Activated CD4-positive, alpha-beta T cell treated with anti-CD3 and anti-CD28 coated beads for 36 hours (primary cell): ENCODE measurements around the gene CHN1. TPM values are rescaled to one million over a fixed set of nuclear protein-coding genes. Genes with fewer than 3 reads are reported as not detected.

ENCODE experiments used
- ATAC-seq: fragments of 200-7000 bp; cut with Tn5 transposase; one replicate; pipeline ENCODE4 v1.10.0; 2021; ENCODE audit warnings: mild to moderate bottlenecking, moderate library complexity
- CTCF ChIA-PET: fragments of 350-600 bp; sonication (Branson Sonifier 250); formaldehyde crosslinking; loops from one replicate; lab custom pipeline; 2021; ENCODE audit warnings: antibody characterized with exemption; lab: Charles Lee
- POLR2A ChIA-PET: fragments of 350-600 bp; sonication (Branson Sonifier 250); formaldehyde crosslinking; loops from one replicate; lab custom pipeline; 2021; ENCODE audit warnings: antibody characterized with exemption, inconsistent platforms; lab: Charles Lee
- DNase-seq: peaks from one replicate; pipeline ENCODE4 v3.0.0-alpha.2; 2020
- H3K27ac Mint-ChIP-seq: one replicate; pipeline ENCODE4 v1.8.0; 2021; ENCODE audit warnings: mixed read lengths
- H3K27me3 Mint-ChIP-seq: one replicate; pipeline ENCODE4 v1.8.0; 2021; ENCODE audit warnings: mixed read lengths
- H3K36me3 Mint-ChIP-seq: one replicate; pipeline ENCODE4 v1.8.0; 2021; ENCODE audit warnings: low read depth, mixed read lengths
- H3K4me1 Mint-ChIP-seq: one replicate; pipeline ENCODE4 v1.8.0; 2021; ENCODE audit warnings: mixed read lengths
- H3K4me3 Mint-ChIP-seq: one replicate; pipeline ENCODE4 v1.8.0; 2021; ENCODE audit warnings: mild to moderate bottlenecking, moderate library complexity, mixed read lengths
- H3K9me3 Mint-ChIP-seq: one replicate; pipeline ENCODE4 v1.8.0; 2021; ENCODE audit warnings: low read depth, mixed read lengths
- intact Hi-C, 2 experiments: fragments of 100-400 bp; cut with DNase I in 1 of 2; cut with micrococcal nuclease in 1 of 2; formaldehyde crosslinking; loops; one replicate each; pipeline versions ENCODE4 v1.14.2 to v1.15.1; 2022 to 2024; cut with DNase I, micrococcal nuclease
- total RNA-seq, 2 experiments: library from RNA; stranded (reverse); gene quantifications; one replicate each; pipeline ENCODE4 v1.2.3, GENCODE V29; 2021

CHN1 gene, protein sequence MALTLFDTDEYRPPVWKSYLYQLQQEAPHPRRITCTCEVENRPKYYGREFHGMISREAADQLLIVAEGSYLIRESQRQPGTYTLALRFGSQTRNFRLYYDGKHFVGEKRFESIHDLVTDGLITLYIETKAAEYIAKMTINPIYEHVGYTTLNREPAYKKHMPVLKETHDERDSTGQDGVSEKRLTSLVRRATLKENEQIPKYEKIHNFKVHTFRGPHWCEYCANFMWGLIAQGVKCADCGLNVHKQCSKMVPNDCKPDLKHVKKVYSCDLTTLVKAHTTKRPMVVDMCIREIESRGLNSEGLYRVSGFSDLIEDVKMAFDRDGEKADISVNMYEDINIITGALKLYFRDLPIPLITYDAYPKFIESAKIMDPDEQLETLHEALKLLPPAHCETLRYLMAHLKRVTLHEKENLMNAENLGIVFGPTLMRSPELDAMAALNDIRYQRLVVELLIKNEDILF
- 1 to 10 TPM; 3.8 TPM for total RNA-seq

DNA sequence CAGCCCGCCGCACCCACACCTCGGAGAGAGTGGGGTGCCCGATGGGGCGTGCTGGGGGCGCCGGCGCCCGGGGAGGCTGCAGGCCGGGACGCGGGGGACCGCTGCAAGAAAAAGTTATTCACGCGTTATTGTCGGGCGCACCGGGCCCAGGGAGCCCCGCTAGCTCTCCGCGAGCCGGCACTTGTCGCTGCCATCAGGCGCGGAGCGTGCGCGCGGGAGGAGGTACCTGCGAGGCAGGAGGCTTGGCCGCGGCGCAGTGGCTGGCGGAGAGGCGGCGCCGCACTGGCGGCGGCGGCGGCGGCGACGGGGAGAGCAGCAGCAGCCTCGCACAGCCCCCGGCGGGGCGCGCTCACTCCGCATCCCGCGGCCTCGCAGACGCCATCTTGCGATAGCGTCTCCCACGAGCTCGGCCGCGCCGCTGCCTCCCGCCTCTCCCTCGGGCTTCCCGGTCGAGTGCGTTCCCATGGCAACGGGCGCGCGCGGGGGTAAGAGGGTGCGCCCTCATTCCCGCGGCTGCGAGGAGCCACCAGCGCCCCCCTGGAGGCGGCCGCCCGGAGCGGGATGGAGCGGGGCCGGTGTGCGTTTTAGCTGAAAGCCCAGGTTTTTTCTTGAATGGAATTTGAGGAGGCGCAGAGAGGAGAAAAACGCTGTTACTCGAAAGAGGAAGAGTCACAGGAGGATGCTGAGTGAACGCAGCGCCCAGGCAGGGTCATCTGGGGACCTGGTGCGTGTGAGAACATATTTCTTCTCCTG, at the start of gene CHN1:
TSS of gene CHN1 (minus strand) at position 402 of the 753 bp plus-strand sequence. CDS start 469 bp downstream, outside the sequence.
- ATAC-seq = peak; percentile 96
- H3K27me3 Mint-ChIP-seq = peaks cover 46% of the 10 kb centered on the region
- ChIA-PET POLR2A (interaction anchor here (1.3 kb wide), 1 partner anchor 12 kb away, joined by 3 read pairs; no protein-coding TSS in a partner anchor), CTCF (interaction anchor here (0.6 to 1.9 kb wide), 15 partner anchors 8 to 602 kb away, joined by 3 to 11 read pairs (median 3); no protein-coding TSS in a partner anchor)
- H3K9me3 Mint-ChIP-seq = no peaks in the 10 kb centered on the region
- DNase-seq = peak; percentile 81
- intact Hi-C loops = loop anchor here in 1 of 2 experiments (1.0 to 5.0 kb wide), 2 partner anchors 233 to 256 kb away; no protein-coding TSS in a partner anchor
- no peak within 1 kb of the TSS for H3K27ac Mint-ChIP-seq
- peak within 1 kb of the TSS; percentile 77 for H3K4me3 Mint-ChIP-seq
- peaks cover 4% of the 10 kb centered on the region for H3K4me1 Mint-ChIP-seq
- H3K36me3 Mint-ChIP-seq = no peaks in the 10 kb centered on the region

DNA sequence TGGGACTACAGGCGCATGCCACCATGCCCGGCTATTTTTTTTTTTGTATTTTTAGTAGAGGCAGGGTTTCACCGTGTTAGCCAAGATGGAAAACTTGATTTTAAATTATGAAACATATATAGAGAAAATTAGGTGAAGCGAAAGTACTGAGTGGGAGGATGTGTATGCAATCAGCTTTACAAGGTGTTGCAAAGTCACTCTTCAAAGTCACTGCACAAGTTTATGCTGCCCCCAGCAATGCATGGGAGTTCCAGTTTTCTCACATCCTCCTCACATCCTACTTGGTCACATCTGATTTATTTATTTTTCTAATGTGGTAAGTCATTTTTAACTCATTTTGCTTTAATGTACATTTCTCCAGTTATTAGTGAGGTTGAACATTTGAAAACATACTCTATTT, 49.2 kb upstream of the CHN1 start:
- POLR2A ChIA-PET = no interaction called here

DNA sequence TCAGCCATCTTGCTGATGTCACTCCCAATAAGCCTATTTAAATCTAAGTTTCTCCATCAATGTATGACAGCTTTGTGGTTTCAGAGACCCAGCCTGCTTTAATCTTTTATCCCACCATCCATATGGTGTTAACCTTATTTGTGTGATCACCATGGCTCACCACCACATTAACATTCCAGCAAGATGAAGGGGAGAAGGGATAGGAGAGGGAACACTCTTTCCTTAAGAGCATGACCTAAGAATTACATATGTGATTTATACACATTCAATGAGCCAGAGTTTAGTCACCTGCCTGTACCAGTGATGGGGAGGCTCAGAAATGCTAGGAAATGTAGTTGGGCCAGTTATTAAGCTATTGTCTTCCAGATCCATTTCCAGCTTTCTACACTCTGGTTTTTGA, 44.5 kb upstream of the CHN1 start:
- CTCF ChIA-PET = interaction anchor here (0.9 to 2.0 kb wide), 3 partner anchors 8 to 61 kb away, joined by 3 to 4 read pairs (median 4); no protein-coding TSS in a partner anchor
- H3K4me1 Mint-ChIP-seq = no peaks in the 10 kb centered on the region
- intact Hi-C loops = no loop called here
- ATAC-seq = no peak
- no peak overlapping the region for H3K4me3 Mint-ChIP-seq
- H3K27ac Mint-ChIP-seq = no peak overlapping the region
- H3K36me3 Mint-ChIP-seq = peaks cover 3% of the 10 kb centered on the region
- no peaks in the 10 kb centered on the region for H3K27me3 Mint-ChIP-seq
- POLR2A ChIA-PET = no interaction called here
- DNase-seq = no peak
- no peaks in the 10 kb centered on the region for H3K9me3 Mint-ChIP-seq

More for the DNA sequence above, 49.2 kb upstream of the CHN1 start:
- Mint-ChIP-seq H3K4me1 (no peaks in the 10 kb centered on the region), H3K27ac (no peak overlapping the region), H3K36me3 (peaks cover 7% of the 10 kb centered on the region), H3K27me3 (no peaks in the 10 kb centered on the region), H3K9me3 (no peaks in the 10 kb centered on the region), H3K4me3 (no peak overlapping the region)
- intact Hi-C loops = no loop called here
- DNase-seq (no peak), ATAC-seq (no peak)
- CTCF ChIA-PET = interaction anchor here (0.6 kb wide), 1 partner anchor 203 kb away, joined by 5 read pairs; no protein-coding TSS in a partner anchor

DNA sequence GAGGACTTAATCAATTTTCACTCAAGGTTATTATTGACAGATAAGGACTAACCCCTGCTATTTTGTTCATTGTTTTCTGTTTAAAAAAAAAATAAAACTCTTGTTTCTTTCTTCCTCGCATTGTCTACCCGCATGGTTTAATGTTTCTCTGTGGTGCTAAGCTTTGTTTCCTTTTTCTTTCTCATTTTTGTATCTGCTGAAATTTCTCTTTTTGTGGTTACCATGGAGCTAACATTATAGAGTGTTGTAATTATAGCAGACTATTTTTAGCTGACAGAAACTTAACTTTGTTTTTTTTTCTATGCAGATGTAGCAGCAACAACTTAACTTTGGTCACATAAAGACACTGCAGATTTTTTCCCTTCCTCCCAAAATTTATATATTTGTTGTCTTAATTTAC, 43.1 kb upstream of the CHN1 start:
- H3K4me1 Mint-ChIP-seq = no peaks in the 10 kb centered on the region
- DNase-seq = no peak
- ATAC-seq = no peak
- POLR2A ChIA-PET = no interaction called here
- CTCF ChIA-PET = interaction anchor here (0.8 kb wide), 1 partner anchor 56 kb away, joined by 4 read pairs; no protein-coding TSS in a partner anchor
- no peak overlapping the region for H3K4me3 Mint-ChIP-seq
- H3K36me3 Mint-ChIP-seq = peaks cover 3% of the 10 kb centered on the region
- no peak overlapping the region for H3K27ac Mint-ChIP-seq
- H3K9me3 Mint-ChIP-seq = peaks cover 3% of the 10 kb centered on the region
- no peaks in the 10 kb centered on the region for H3K27me3 Mint-ChIP-seq
- intact Hi-C loops = no loop called here

DNA sequence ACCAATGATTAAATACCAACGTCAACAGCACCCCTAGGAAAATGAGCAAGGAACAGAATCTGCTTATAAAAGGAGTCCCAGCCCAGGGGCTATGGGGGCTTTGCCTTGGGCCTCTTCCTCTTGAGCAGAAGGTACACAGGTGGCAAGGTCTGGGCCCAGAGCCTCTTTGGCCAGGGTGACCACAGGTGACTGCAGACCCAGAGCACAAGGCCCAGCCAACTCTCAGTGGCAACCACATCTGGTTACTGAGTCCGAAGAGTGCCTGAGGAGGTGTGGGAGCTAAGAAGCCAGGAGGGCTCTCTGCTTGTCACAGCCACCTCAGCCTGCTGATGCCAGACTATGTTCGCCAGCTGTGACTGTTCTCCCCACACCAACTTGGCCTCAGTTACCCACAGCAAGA, 34.3 kb upstream of the CHN1 start:
- DNase-seq (no peak), ATAC-seq (no peak)
- H3K36me3 Mint-ChIP-seq = no peaks in the 10 kb centered on the region
- H3K4me1 Mint-ChIP-seq = peaks cover 9% of the 10 kb centered on the region
- POLR2A ChIA-PET = no interaction called here
- H3K4me3 Mint-ChIP-seq = no peak overlapping the region
- no peak overlapping the region for H3K27ac Mint-ChIP-seq
- peaks cover 5% of the 10 kb centered on the region for H3K9me3 Mint-ChIP-seq
- CTCF ChIA-PET = interaction anchor here (0.7 to 1.2 kb wide), 2 partner anchors 20 to 1466 kb away, joined by 3 read pairs; no protein-coding TSS in a partner anchor
- intact Hi-C loops = loop anchor here in 1 of 2 experiments (10.0 kb wide), 2 partner anchors 145 to 1055 kb away; partner anchors contain the start of genes ATP5MC3, HOXD12 and HOXD13
- H3K27me3 Mint-ChIP-seq = no peaks in the 10 kb centered on the region

DNA sequence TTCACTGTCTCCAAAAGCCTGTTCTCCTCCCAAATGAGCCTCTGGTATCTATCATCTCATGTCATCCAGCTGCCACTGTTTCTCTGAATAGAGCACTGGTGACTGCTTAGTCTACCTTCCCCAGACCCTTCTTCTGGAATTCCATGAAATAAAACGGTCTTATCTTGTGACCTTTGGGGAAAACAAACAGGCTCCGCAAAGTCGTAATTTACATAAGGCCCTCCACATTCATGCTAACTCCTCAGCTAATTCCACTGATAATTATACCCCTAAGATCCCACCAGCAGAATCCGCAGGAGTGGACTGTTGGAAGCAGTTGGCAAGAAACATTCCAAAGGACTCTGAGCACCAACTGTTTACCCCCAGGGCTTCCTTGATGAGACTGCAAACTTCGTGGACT, 33.9 kb upstream of the CHN1 start:
- H3K36me3 Mint-ChIP-seq = no peaks in the 10 kb centered on the region
- no peak overlapping the region for H3K27ac Mint-ChIP-seq
- ATAC-seq = no peak
- DNase-seq = no peak
- peaks cover 5% of the 10 kb centered on the region for H3K9me3 Mint-ChIP-seq
- ChIA-PET POLR2A (no interaction called here), CTCF (interaction anchor here (0.7 to 0.8 kb wide), 2 partner anchors 74 to 1466 kb away, joined by 3 read pairs; no protein-coding TSS in a partner anchor)
- H3K27me3 Mint-ChIP-seq = no peaks in the 10 kb centered on the region
- intact Hi-C loops = loop anchor here in 1 of 2 experiments (10.0 kb wide), 2 partner anchors 146 to 1056 kb away; partner anchors contain the start of genes ATP5MC3, HOXD12 and HOXD13
- H3K4me1 Mint-ChIP-seq = peaks cover 9% of the 10 kb centered on the region
- H3K4me3 Mint-ChIP-seq = no peak overlapping the region

DNA sequence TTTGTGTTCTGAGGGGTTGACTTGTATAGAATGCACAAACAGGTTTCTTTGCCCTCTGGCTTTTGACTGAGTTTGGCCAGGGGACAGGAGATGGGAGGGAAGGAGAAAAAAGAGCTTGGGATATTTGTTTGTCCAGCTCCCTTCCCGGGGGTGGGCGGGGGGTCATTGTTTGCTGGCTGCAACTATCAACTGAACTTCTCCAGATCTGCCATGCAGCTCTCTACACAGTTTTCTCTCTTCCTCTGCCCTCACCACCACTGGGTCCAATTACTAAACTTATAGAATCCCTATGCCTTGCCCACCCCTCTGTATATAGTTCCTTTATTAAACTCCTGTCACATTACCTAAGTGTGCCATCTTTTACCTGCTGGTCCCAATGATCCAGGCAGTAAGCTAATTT, 32.8 kb upstream of the CHN1 start:
- no peak overlapping the region for H3K27ac Mint-ChIP-seq
- H3K4me1 Mint-ChIP-seq = peaks cover 9% of the 10 kb centered on the region
- ATAC-seq = no peak
- DNase-seq = no peak
- intact Hi-C loops = loop anchor here in 1 of 2 experiments (10.0 kb wide), 2 partner anchors 147 to 1057 kb away; partner anchors contain the start of genes ATP5MC3, HOXD12 and HOXD13
- H3K36me3 Mint-ChIP-seq = no peaks in the 10 kb centered on the region
- no peaks in the 10 kb centered on the region for H3K27me3 Mint-ChIP-seq
- peaks cover 2% of the 10 kb centered on the region for H3K9me3 Mint-ChIP-seq
- POLR2A ChIA-PET = interaction anchor here (0.6 kb wide), 1 partner anchor 38 kb away, joined by 3 read pairs; no protein-coding TSS in a partner anchor
- CTCF ChIA-PET = interaction anchor here (0.6 to 1.0 kb wide), 6 partner anchors 15 to 162 kb away, joined by 3 to 4 read pairs (median 3); no protein-coding TSS in a partner anchor
- H3K4me3 Mint-ChIP-seq = no peak overlapping the region

DNA sequence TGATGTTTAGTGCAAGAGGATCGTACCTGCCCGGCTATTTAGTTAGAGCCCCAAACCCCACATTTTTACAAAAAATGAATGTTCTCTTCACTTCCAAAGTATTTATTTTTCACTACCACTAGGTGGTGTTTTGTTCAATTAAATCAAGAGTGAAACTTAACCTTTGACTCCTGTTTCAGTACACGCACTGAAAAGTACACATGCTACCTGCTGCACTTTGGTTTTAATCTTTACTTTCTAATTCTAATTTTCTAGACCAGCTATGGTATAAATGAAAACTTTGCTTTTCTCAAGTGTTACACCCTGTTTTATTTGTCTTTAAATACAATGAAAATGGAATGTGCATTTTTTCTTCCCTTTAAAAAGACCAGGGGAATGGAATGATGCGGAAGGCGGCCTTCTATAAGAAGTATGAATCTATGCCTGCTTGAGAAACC, 31.4 kb upstream of the CHN1 start:
- no peaks in the 10 kb centered on the region for H3K27me3 Mint-ChIP-seq
- ChIA-PET CTCF (interaction anchor here (0.6 to 0.8 kb wide), 3 partner anchors 13 to 287 kb away, joined by 3 read pairs; no protein-coding TSS in a partner anchor), POLR2A (no interaction called here)
- DNase-seq = no peak
- no peaks in the 10 kb centered on the region for H3K9me3 Mint-ChIP-seq
- peaks cover 9% of the 10 kb centered on the region for H3K4me1 Mint-ChIP-seq
- intact Hi-C loops = loop anchor here (1.0 to 10.0 kb wide), 3 partner anchors 148 to 1058 kb away; partner anchors contain the start of genes ATP5MC3 (in 1 of the 2), HOXD12 (in 1 of the 2) and HOXD13 (in 1 of the 2)
- ATAC-seq = peak; percentile 60
- H3K4me3 Mint-ChIP-seq = no peak overlapping the region
- H3K27ac Mint-ChIP-seq = peak overlapping the region; percentile 64
- no peaks in the 10 kb centered on the region for H3K36me3 Mint-ChIP-seq

DNA sequence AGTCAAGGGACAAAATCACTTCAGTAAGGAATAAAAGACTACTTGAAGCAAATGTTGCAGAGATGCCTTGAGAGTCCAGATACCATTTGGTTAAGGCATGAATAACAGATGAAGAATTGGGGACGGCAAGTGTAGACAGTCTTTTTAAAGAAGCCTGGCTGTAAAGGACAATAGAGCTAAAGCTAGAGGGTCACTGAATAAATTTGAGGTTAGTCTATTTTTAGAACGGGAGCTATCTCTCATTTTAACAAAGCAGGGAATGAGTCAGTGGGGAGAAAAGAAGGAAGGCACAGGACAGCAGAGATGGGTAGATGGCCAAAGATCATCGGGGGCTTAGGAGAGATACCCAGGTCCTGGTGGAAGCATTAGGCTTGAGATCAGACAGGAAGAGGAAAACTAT, 30.6 kb upstream of the CHN1 start:
- CTCF ChIA-PET = no interaction called here
- ATAC-seq (no peak), DNase-seq (no peak)
- Mint-ChIP-seq H3K4me3 (no peak overlapping the region), H3K27me3 (no peaks in the 10 kb centered on the region), H3K27ac (no peak overlapping the region), H3K9me3 (no peaks in the 10 kb centered on the region), H3K36me3 (no peaks in the 10 kb centered on the region), H3K4me1 (peaks cover 9% of the 10 kb centered on the region)
- POLR2A ChIA-PET = no interaction called here
- intact Hi-C loops = loop anchor here (1.0 to 10.0 kb wide), 3 partner anchors 149 to 1059 kb away; partner anchors contain the start of genes ATP5MC3 (in 1 of the 2), HOXD12 (in 1 of the 2) and HOXD13 (in 1 of the 2)

DNA sequence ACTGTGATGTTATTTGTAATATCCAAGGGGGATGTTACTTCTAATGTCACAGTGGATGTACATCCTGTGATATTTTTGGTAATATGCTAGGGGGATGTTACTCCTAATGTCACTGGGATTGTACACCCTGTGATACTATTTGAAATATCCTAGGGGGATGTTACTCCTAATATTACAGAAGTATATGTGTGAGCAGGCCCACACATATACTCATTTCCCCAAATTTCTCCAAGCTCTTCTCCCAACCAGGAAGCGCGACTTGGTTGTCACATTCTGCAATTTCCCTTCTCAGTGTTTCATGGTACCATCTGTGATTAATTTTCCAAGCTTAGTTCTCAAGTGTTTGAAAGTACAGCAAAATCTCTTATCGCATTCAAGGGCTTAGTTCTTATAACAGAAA, 29.5 kb upstream of the CHN1 start:
- H3K36me3 Mint-ChIP-seq = no peaks in the 10 kb centered on the region
- DNase-seq (no peak), ATAC-seq (no peak)
- CTCF ChIA-PET = interaction anchor here (0.8 kb wide), 1 partner anchor 1896 kb away, joined by 4 read pairs; no protein-coding TSS in a partner anchor
- POLR2A ChIA-PET = no interaction called here
- intact Hi-C loops = loop anchor here in 1 of 2 experiments (10.0 kb wide), 2 partner anchors 150 to 1060 kb away; partner anchors contain the start of genes ATP5MC3, HOXD12 and HOXD13
- H3K4me1 Mint-ChIP-seq = peaks cover 9% of the 10 kb centered on the region
- H3K9me3 Mint-ChIP-seq = no peaks in the 10 kb centered on the region
- no peak overlapping the region for H3K27ac Mint-ChIP-seq
- H3K4me3 Mint-ChIP-seq = no peak overlapping the region
- no peaks in the 10 kb centered on the region for H3K27me3 Mint-ChIP-seq
